Liver (tissue), 3 donors: ENCODE measurements around the gene RGS2.

Experiments used
- RAD21 ChIP-seq, 2 donors: IDR thresholded peaks; 2 replicates each; pipeline ENCODE4 v1.6.1; 2016; ENCODE audit warnings: antibody characterized with exemption in 2 of 2, mild to moderate bottlenecking in 2 of 2
- TF ChIP-seq, protein P1 (sequence below): fragments of 150-350 bp; IDR thresholded peaks from 2 replicates; pipeline ENCODE4 v1.5.1; 2017; ENCODE audit warnings: improper control_type of control experiment, low read depth, low read length; ENCODE audit not compliant: missing input control
- donor health status: healthy.
- donor health status: healthy.

DNA sequence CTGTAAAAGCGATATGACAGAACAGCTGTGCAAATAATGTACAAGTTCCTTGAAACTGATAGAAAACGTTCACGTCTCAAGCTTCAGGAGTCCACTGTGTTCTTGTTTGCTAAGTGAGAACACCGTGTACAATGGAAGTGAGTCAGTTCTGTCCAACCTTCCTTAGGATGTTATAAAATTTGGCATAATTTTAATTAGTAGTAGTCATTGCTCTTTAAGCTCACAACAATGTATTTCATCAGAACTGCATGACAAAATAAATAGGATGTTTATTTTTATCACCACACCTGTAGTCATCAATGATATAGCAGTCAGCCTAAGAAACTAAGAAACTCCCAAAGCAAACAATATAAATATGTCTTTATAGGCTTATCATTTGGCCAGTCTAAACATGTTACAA is 53.0 kb downstream of the RGS2 start:
- TF ChIP-seq RAD21 (IDR thresholded peaks at IDR 0.05), result no peak
- TF ChIP-seq, protein P1, sequence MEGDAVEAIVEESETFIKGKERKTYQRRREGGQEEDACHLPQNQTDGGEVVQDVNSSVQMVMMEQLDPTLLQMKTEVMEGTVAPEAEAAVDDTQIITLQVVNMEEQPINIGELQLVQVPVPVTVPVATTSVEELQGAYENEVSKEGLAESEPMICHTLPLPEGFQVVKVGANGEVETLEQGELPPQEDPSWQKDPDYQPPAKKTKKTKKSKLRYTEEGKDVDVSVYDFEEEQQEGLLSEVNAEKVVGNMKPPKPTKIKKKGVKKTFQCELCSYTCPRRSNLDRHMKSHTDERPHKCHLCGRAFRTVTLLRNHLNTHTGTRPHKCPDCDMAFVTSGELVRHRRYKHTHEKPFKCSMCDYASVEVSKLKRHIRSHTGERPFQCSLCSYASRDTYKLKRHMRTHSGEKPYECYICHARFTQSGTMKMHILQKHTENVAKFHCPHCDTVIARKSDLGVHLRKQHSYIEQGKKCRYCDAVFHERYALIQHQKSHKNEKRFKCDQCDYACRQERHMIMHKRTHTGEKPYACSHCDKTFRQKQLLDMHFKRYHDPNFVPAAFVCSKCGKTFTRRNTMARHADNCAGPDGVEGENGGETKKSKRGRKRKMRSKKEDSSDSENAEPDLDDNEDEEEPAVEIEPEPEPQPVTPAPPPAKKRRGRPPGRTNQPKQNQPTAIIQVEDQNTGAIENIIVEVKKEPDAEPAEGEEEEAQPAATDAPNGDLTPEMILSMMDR, result no peak
